Smooth muscle cell of the umbilical artery (primary cell): ENCODE measurements around the gene MOSPD2. TPM values are rescaled to one million over a fixed set of nuclear protein-coding genes. Genes with fewer than 3 reads are reported as not detected.

Experiments
- total RNA-seq: library from RNA; depleted of rRNA; stranded (reverse); fragments of >200 nt; gene quantifications from 2 replicates; pipeline ENCODE4 v1.2.3, GENCODE V29; 2014

The MOSPD2 gene
- 22.9 and 35.7 TPM in 2 replicates for total RNA-seq

DNA sequence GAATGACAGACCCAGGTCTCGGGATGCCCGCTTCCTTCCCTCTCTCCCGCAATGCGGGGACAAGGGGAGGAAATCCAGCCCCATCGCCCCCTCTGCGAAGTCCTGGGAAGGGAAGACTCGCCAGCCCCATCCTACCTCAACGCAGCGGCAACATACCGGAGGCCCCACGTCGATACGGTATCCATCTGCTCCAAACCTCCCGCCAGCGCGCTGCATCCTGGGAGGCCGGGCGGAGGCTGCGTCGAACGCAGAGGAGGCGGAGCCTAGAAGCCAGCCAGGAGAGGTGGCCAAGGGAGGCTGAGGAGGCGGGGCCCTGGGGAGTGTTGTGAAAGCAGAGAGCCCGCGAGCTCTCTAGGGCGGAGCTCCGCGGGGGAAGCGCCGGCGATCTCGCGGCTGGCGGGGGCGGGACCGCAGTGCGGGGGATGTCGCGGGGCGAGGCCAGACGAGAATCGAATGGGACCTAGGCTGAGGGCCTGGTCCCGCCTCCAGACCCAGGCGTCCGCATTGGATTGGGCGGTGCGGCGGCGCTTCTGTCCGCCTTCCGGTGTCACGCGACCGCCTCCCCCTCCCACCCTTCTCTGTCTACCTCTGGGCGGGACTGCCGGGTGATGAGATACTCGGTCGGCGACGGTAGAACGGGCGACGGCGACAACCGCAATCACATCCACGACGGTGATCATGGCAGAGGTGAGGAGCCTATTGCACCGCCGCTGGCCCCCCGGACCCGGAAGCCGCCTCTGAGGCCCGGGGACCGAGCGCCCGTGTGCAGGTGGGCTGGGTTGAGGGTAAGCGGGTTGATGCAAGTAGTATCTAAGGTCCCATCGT lies at the start of gene MOSPD2, which contains the start of gene FANCB:
Gene MOSPD2 (plus strand): TSS at position 571 of the 825 bp plus-strand sequence. CDS start 108 bp downstream, at position 679.
Gene FANCB (minus strand): TSS at position 219 of the 825 bp plus-strand sequence. CDS start 7,559 bp downstream, outside the sequence.

Other genes starting within 250 kb of the MOSPD2 start
- gene FANCB, start 352 bp upstream of the MOSPD2 start, total RNA-seq = 4.5 and 7.5 TPM in 2 replicates